ENCODE data around the gene INSR. TPM values are rescaled to one million over a fixed set of nuclear protein-coding genes. Genes with fewer than 3 reads are reported as not detected.

The INSR gene
- total and polyA plus RNA-seq, 2 of the 8 experiments (the other 6 are each of a cell fraction or from before 2014, with no cell fraction given) = 13.1 to 48.7 TPM

DNA sequence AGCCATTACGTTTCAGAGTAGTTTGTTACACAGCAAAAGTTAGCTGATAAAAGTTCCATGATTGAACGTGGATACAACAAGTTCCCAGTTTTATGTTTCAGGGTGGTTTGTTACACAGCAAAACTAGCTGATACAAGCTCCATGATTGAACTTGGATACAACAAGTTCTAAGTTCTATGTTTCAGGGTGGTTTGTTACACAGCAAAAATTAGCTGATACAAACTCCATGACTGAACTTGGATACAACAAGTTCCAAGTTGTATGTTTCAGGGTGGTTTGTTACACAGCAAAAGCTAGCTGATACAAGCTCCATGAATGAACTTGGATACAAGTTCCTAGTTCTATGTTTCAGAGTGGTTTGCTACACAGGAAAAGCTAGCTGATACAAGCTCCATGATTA, 47.6 kb downstream of the INSR start:
- Histone ChIP-seq H2AFZ (ENCODE audit: low read length) (no peak overlapping the region), H3K36me3 (ENCODE audit: control insufficient read depth in 2 of 4, insufficient read depth in 4 of 4, low read length in 3 of 4) (peaks cover 0 to 5% (median 0%) of the 10 kb centered on the region in 4 experiments; a peak in 1 of 8 replicates), H2BK120ac (replicated peaks; ENCODE audit: low read depth, low read length) (no peak overlapping the region), H3K18ac (ENCODE audit: extremely low read depth, low read length) (no peak overlapping the region), H3K14ac (ENCODE audit: insufficient read length) (no peak overlapping the region), H2BK5ac (ENCODE audit: low read depth, low read length) (no peak overlapping the region), H2BK20ac (ENCODE audit: low read length) (no peak overlapping the region), H3K23me2 (ENCODE audit: low read depth, low read length) (no peaks in the 10 kb centered on the region), H2AK5ac (ENCODE audit: low read depth, low read length) (no peak overlapping the region), H3K4ac (replicated peaks; ENCODE audit: insufficient read length, low read depth, low read length) (no peak overlapping the region), H3K56ac (replicated peaks; ENCODE audit: insufficient read length, low read depth, low read length) (no peak overlapping the region), H3K79me1 (ENCODE audit: low read depth, low read length) (peaks cover 3% of the 10 kb centered on the region; the same call in 1 of the 2 replicates), H3K4me2 (ENCODE audit: insufficient read depth in 1 of 2, low read depth in 2 of 2, low read length in 2 of 2) (no peak overlapping the region), H4K91ac (replicated peaks; ENCODE audit: insufficient read length, low read length) (no peak overlapping the region), H2BK12ac (ENCODE audit: low read depth, low read length) (no peak overlapping the region), H4K20me1 (replicated peaks in 1 of 2; ENCODE audit: control insufficient read depth in 1 of 2, insufficient read depth in 2 of 2, low read length in 2 of 2) (no peaks in the 10 kb centered on the region), H2BK15ac (ENCODE audit: low read length) (no peak overlapping the region), H4K8ac (ENCODE audit: extremely low read depth, insufficient read depth, low read length) (no peak overlapping the region), H3K79me2 (ENCODE audit: control insufficient read depth in 1 of 2, insufficient read depth in 2 of 2, low read length in 2 of 2) (peaks cover 0 to 22% of the 10 kb centered on the region in 2 experiments; a peak in 1 of 4 replicates), H3K4me1 (replicated peaks in 1 of 4; ENCODE audit: control insufficient read depth in 3 of 4, insufficient read depth in 4 of 4, low read length in 3 of 4) (no peaks in the 10 kb centered on the region), H3K9me3 (ENCODE audit: insufficient read depth in 2 of 2, low read depth in 1 of 2, low read length in 1 of 2) (peaks cover 7 to 10% of the 10 kb centered on the region in 2 experiments; a peak in 2 of 4 replicates), H4K5ac (ENCODE audit: insufficient read length, low read depth, low read length) (no peak overlapping the region), H3K23ac (ENCODE audit: insufficient read length) (no peak overlapping the region), H3K4me3 (ENCODE audit: extremely low read depth in 1 of 4, insufficient read depth in 2 of 4, low read depth in 3 of 4, low read length in 4 of 4) (no peak overlapping the region), H3K27ac (ENCODE audit: low read depth, low read length) (no peak overlapping the region), H3K9ac (replicated peaks in 1 of 4; ENCODE audit: extremely low read depth in 1 of 4, low read depth in 3 of 4, low read length in 3 of 4) (no peak overlapping the region), H3K27me3 (replicated peaks in 1 of 4; ENCODE audit: control insufficient read depth in 3 of 4, extremely low read depth in 1 of 4, insufficient read depth in 3 of 4, low read length in 3 of 4) (no peaks in the 10 kb centered on the region)
- TF ChIP-seq SP4 (IDR thresholded peaks at IDR 0.05; ENCODE audit: low read length) (no peak), KDM1A (IDR thresholded peaks at IDR 0.05; ENCODE audit: borderline replicate concordance, low read length) (peak; percentile 86; the same call in 1 of the 2 replicates), HDAC2 (IDR thresholded peaks at IDR 0.05; ENCODE audit: borderline replicate concordance in 1 of 2, low read depth in 2 of 2, low read length in 2 of 2) (no peak)
- 90% methylated on average over 2 of the region's 2 CpGs; no CpG with 5 or more reads in 1 of the 2 experiments for WGBS, 2 experiments (ENCODE audit: extremely low coverage in 1 of 2, insufficient coverage in 1 of 2, insufficient read length in 1 of 2, insufficient replicate concordance in 2 of 2, low coverage in 1 of 2, low lambda C conversion rate in 2 of 2, missing lambda C conversion rate in 1 of 2)
- DNase-seq (ENCODE audit: low read depth in 1 of 2, low spot score in 2 of 2) = no peak
- CTCF ChIA-PET (ENCODE audit: partially characterized antibody) = interaction anchor here (0.8 to 2.1 kb wide), 4 partner anchors 21 to 95 kb away, joined by 3 to 5 read pairs (median 4); no protein-coding TSS in a partner anchor
- POLR2A ChIA-PET (ENCODE audit: partially characterized antibody) = no interaction called here
- FAIRE-seq = no peak

Measured in H1 (cell line).